NCI-H2196 treated with DMSO at 0.1 percent for 48 hours (cell line): ENCODE measurements around the gene CERCAM.

Source experiments
- DNase-seq: peaks from one replicate; lab custom pipeline; 2025; ENCODE audit not compliant: unreplicated experiment; lab: John Stamatoyannopoulos, UW

CERCAM gene, protein sequence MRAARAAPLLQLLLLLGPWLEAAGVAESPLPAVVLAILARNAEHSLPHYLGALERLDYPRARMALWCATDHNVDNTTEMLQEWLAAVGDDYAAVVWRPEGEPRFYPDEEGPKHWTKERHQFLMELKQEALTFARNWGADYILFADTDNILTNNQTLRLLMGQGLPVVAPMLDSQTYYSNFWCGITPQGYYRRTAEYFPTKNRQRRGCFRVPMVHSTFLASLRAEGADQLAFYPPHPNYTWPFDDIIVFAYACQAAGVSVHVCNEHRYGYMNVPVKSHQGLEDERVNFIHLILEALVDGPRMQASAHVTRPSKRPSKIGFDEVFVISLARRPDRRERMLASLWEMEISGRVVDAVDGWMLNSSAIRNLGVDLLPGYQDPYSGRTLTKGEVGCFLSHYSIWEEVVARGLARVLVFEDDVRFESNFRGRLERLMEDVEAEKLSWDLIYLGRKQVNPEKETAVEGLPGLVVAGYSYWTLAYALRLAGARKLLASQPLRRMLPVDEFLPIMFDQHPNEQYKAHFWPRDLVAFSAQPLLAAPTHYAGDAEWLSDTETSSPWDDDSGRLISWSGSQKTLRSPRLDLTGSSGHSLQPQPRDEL

DNA sequence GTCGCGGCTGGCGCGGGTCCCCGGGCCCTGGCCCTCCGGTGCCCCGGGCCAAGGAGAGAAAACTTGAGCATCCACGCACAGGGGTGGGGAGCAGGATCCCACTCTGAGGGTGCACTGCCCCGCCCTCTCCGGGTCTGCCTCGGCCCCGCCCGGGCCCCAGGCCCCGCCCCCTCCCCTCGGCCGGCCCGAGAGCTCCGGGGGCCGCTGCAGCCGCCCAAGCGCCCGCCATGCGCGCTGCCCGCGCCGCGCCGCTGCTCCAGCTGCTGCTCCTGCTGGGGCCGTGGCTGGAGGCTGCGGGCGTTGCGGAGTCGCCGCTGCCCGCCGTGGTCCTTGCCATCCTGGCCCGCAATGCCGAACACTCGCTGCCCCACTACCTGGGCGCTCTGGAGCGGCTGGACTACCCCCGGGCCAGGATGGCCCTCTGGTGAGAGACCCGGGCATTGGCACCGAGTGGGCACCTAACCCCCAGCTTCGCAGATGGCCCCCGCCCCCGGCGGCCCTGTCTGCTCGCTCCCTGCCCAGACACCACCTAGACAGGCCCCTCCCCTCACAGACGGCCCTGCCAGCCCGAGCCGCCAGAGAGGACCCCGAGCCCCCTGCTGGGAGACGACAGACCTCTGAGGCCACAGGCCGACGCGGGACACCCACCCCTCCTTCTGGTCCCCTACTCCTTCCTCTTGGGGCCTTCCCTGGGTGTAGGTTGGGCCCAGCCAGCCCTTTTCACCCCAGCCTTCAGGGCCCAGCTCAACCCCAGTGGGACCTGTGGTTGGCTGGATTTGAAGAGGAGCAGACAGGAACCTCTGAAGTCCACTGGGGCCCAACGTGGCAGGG lies at the start of gene CERCAM:
Gene CERCAM, plus strand, starts transcription at position 207 of the 831 bp plus-strand sequence. Its CDS starts 21 bp downstream, at position 228.
- no peak for DNase-seq

DNA sequence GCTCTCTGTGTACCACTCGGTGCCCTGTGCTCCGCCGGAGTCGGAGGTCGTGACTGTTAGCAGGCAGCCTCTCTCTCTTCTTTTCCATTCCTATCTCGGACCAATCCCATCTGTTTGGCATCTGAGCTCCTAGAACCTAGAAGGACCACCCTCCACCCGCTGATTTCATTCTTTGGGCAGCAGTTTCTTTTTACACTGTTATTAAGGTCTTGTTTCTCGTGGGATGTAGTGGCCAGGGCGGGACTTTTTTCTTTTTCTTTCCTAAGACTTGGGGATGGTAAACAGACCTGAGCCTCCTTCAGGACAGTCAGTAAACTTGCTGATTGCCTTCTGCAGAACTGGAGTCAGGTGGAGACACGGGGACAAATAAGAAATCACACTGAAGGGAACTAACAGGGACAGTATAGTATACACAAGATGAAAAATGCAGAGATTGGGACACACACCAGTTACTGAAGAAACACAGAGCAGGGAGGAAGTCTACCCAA lies 49.0 kb upstream of the CERCAM start:
- DNase-seq = no peak

DNA sequence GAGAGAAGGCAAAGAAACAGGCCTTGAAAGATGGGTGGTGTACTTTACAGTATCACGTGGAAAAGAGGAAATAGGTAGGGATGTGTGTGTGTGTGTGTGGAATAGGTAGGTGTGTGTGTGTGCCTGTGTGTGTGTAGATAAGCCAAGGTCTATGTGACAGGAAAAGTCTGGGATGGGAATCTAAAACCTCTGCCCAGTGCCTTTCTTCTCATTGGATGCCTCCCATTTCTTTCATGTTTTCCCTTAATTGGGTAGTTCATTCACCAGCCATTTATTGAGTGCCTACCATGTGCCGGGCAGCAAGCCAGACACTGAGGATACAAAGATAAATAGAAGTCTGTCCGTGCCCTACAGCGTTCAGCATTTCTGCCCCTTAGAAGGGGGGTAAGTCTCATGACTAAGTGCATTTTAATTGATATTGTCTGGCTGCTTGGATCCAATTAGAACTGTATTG lies 48.4 kb upstream of the CERCAM start:
- DNase-seq = peak; percentile 39

DNA sequence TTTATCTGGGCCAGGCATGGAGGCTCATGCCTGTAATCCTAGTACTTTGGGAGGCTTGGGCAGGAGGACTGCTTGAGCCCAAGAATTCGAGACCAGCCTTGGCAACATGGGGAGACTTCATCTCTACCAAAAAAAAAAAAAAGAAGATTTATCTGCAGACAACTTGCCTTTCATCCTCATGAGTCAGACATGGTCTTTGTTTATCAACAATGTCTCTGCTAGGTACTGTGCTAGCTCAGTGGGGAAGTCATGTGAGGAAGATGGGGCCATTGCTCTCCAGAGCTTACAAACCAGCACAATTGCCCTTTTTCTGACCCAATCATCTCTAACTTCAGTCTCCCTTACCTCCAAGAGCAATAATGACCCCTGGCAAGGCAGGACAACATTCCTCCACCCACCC lies 47.9 kb upstream of the CERCAM start:
- no peak for DNase-seq

DNA sequence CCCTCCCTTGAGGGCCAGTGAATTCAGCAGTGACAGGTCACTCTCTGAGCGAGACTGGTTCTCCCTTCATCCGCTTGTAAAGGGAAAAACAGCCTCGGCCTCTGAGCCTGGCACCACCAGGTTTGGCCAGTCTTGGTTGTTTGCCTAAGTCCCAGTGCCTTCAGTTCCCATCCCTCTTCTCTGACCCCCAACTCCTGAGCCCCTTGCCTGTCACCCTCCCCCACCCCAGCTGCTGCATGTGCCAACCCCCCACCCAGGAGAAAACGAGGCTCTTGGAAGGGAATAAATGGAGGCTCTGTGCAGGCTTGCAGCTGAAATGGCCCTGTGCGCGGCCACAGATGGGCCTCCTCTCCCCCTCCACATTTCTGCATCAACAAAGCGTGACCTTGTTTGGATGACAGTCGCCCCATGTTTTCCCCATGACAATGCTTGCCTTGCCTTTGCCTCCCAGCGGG lies 46.4 kb upstream of the CERCAM start:
- DNase-seq = no peak

DNA sequence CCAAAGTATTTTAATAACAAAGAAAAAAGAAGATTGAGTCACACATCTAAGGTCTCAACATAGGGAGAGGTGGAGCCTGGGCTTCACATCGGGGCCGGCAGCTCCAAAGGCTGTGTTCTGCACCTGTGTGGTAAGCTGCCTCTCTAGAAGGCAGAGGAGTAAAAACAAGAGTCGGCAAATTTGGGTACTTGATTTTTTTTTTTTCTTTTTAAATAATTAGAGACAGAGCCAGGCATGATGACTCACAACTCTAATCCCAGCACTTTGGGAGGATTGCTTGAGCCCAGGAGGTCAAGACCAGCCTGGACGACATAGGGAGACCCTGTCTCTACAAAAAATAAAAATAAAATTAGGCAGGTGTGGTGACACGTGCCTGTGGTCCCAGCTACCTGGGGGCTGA lies 44.8 kb upstream of the CERCAM start:
- no peak for DNase-seq

DNA sequence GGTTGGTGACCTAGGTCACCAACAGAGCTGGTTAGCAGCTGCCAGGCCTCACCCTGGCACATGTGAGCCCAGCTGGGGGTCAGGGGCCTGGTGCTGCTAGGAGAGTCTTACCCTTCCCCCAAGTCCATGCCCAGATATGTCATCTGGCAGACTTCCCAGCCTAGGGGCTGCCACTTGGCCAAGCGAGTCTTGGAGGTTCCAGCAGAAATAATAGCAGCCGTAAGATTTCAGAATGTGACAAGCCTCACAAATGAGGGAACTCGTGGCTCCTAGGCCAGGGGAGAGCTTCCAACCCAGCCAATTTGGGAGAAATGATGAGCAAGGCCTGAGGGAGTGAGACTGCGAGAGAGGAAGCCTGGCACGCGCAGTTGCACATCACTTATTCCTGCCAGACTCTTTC lies 38.4 kb upstream of the CERCAM start:
- no peak for DNase-seq

DNA sequence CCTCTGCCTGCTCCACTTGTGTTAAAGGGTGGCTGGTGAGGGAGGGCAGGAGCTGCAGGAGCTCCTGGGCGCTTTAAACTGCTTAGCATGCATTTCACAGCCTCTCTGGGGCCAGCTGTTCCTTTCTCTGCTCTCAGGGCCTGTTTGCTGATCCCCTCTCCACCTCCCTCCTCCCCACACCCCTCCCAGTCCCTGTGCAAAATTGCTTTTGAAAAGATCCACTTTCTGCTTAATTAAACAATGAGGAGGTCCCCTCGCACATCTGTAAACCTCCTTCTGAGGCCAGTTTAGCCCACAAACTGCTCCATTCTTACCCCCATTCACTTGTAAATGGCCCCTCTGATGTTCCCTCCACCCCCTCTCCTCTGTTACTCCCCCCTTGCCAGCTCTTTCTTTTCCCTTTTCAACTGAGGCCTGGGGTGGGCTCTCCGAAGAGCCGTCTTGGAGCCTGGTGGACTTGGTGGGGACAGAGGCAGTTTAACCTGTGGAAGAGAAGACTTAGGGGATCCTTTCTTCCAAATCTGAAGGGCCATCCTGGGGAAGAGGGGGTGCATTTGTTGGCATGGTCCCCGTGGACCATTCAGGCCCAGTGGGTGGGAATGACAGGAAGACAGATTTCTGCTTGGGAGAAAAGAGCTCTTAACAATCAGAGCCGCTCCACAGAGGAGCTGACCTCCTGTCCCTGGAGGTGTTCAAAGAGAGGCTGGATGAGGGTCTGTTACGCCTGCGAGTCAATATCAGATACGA lies 37.5 kb upstream of the CERCAM start:
- DNase-seq = no peak

DNA sequence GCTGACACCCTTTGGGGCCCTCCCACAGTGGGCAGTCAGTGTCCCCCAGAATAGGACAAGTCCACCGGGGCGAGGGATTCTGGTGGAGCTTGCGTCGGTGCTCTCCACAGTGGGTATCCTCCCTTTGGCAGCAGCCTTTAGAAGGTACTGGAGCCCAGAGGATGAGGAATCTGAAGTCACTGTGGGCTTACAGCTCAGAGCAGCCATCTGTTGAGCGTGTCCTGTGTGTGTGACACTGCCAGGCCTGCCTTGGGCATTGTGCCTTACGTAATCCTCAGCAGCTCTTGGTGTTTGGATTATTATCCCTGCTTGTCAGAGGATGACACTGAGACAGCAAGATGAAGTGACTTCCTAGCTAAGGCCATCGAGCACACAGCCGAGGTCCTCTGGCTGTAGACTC lies 36.9 kb upstream of the CERCAM start:
- DNase-seq = no peak

DNA sequence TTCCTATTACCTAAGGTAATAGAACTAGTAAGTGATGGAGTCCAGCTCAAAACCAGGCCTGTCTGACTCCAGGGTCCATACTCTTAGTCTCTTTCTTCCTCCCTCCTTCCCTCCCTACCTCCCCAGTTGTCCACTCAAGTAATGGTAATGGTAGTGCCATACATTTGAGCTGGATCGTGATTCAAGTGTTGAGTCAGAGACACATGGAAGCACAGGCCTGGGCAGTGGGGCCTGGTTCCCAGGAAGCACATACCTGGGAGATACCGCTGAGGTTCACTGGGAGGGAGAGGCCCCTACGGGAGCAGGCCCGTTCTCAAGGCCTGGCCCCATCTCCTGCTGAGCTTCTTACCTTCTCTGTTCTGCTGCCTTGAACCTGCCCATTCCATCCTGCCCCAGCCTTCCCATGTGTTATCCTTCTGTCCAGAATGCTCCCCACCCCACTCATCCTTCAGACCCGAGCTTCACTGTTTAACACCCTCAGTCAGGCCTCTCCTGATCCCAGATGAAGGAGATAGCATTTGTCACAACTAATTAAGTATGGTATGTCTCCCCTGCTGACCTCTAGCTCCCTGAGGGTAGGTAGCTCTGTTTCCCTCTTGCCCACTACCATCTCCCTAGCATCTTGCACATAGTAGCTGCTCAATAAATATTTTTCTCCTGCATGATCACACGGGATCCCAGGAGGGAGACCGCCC lies 35.7 kb upstream of the CERCAM start:
- no peak for DNase-seq

DNA sequence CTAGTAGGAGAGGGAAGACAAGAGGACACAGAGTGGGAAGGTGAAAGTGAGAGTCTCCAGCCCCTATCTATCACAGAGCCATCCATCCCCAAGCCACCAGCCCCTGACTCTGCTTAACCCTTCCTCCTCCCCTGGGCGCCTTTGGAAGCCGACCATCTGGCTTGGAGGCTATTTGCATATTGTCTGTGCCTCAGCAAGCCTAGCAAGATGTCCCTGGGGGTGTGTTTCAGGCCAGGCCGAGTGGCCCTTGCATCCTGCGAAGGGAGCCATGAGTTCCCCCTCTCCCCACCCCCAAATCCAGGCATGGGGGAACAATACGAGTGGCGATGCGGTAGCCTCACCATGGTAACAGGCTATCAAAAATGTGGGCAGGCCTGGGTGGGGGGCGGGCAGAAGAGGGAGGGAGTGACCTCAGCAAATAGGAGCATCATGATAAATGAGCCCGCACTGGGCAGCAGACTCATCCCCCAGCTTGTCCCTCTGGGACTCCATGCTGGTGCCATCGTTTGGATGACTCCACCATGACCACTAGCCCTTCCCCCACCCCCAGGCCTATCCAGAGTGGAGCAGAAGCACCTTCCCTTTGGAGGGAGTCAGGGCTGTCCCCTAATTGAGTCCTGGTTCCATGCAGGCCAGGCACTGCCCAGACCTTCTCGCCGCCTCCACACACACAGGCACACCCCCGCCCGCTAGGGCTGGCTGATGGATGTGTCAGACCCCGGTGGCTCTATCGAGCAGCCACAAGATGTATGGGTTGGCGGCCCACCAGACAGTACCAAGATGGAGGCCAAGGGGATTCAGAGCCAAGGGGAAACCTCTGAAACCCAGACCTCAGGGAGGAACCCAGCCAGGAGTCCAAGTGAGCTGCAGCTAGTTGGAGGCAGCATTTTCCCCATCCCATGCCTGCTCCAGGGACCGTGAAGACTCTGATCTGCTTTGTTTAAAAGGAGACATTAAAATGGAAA lies 34.9 kb upstream of the CERCAM start:
- no peak for DNase-seq

DNA sequence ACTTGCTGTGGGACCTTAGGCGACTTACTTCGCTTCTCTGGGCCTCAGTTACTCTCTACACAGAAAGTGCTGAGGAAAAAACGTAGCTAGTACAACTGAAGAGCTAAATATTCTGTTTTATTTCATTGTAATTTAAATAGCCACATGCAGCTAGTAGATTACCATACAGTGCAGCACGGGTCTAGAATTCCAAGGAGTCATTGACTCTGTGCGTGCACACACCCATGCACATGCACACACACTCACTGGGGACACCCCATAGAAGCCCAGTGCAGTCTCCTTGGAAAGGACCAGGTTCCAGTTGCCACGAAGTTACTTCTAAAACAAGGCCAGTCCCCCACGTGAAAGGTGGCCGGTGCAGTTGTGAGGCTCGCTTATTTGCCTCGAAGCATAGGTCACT lies 32.5 kb upstream of the CERCAM start:
- DNase-seq = no peak

DNA sequence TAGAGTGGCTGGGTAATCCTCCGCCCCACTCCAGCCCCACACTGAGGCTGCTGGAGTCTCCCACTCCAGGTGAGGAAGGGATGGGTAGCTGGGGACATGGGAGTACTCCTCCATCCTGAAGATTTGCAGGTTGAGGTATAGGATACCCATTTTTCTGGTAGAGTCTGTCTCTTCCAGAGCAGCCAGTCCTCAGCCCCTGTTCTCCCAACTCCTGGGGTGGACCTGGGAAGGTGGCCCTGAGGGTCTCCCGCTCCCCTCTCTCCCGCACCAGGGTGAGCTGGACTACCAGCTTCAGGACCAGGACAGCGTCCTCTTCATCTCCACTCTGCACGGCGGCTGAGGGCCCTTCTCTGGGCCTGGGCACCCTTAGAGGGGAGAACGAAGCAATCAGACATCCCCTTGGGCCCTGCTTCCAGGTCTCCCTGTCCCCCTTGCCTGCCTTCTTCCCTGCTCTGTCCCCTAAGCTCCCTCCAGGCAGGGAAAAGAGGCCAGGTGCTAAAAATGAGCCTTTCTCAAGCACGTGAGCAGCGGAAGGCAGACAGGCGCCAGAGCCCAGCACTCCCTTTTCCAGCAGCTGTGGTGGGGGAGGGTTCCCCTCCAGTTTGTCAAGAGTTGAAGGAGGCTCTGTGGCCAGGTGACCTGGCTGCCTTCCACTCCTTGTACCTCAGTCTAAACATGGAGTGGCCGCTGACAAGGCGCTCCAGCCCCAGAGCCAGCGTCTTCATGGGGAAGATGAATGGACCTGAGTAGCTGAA lies 31.1 kb upstream of the CERCAM start:
- peak; percentile 81 for DNase-seq

DNA sequence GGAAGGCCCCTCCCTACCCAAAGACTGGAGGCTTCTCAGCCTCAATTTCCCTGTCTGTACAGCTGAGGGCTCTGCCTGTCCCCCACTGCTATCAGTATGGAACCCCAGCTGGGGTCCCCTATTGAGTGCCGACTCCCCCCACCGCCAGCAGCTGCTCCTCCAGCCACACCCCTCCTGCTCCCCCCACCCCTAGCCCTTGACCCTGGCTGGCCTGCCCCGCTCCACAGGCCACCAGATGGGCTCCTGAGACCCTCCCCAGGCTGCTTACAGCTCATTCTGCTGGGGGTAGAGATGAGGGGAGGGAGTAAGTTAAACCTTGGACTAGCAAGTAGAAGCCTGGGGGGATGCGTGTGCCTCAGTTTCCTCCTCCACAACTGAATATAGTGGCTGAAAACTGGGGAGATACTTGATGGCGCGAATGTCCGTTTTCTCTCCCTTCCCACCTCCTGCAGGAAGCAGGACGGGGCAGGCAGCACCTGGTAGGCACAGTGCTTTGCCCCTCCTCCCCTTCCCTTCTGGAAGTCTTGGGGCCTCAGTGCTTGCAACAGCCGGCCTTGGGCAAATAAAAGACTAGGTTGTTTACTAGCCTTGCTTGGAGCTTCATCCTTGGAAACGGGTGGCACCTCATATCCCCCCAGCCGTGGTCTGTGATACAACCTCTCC lies 30.4 kb upstream of the CERCAM start:
- DNase-seq = no peak

DNA sequence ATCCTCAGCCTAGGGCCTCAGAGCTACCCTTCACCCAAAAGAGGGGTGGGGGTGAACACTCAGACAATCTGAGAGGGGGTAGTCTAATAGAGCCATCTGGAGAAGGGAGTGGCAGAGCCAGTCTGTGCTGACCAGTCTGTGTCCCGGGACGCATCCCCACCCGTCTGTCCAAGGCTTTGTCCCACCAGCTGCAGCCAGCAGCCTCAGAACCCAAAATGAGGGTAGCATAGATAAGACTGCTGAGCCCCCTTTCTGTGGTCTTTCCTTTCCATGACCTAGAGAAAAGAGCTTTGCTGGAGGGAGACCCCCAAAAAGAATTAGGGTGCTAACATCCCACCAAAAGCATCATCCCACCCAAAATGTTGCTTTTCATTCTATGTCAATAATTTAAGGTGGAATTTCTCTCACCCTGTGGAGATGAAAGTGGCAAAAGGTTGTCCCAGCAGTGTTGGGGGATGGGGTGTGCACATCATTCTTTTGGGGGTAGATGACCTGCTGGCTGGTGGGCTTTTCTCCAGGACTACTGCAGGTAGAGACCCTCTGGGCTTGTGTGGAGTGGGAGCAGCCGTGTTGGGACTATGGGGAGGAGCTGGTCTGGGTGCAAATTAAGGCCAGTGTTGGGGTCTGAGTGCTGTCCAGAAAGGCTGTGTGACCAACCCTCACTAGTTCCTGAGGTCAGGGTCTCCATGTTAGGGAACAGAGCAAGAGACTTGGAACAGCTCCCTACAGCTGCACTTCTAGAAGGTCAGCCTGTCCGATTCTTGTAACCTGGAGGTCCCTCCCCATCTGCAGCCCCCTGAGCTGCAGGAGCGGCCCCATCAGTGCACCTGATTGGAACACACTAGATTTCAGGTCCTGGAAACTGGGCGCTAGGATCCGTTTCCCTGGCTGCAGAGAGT lies 29.6 kb upstream of the CERCAM start:
- DNase-seq = no peak

DNA sequence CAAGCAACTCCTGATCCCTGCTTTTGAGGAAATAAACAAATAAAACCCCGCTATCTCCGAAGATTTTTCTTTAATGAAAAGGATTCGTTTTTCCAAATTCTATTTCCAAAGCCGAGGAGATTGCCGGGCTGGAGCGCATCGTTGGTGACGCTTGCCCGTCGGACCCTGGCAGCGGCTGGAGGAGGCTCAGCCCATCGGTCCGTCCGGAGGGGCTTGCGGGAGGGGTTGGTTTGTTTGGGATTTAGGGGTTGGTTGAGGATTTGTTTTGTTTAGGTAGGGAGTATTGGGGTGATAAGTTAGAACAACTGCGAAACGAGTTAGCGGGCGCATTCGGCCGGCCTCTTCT lies 28.7 kb upstream of the CERCAM start:
- DNase-seq = no peak
